PC-3 (cell line): Measurements from ENCODE around the gene ADM5. TPM values are rescaled to one million over a fixed set of nuclear protein-coding genes. Genes with fewer than 3 reads are reported as not detected.
"Not testable (repeated sequence)": the region's sequence is repeated elsewhere in the genome, so short reads cannot be mapped to it uniquely, and the experiment has no call there.

ENCODE experiments used
- ATAC-seq: fragments of 200-7000 bp; cut with Tn5 transposase; 2 replicates; pipeline ENCODE4 v1.9.1; 2020; ENCODE audit warnings: mild to moderate bottlenecking, moderate library complexity
- BruUV-seq: library from RNA; stranded (reverse); fragments of 400-500 nt; replicated peaks from 2 replicates; lab custom pipeline; 2021; lab: Mats Ljungman, UMichigan
- CTCF ChIA-PET: fragments of 300-600 bp; sonication (Branson Sonifier 250); formaldehyde crosslinking; loops from one replicate; lab custom pipeline; 2022; ENCODE audit warnings: antibody characterized with exemption; lab: Charles Lee
- POLR2A ChIA-PET: fragments of 300-600 bp; sonication (Branson Sonifier 250); formaldehyde crosslinking; loops from one replicate; lab custom pipeline; 2022; ENCODE audit warnings: antibody characterized with exemption; ENCODE audit not compliant: unreplicated experiment; lab: Charles Lee
- DNase-seq: peaks from one replicate; pipeline ENCODE4 v3.0.0-alpha.2; 2015
- H2AFZ ChIP-seq: fragments of 300-600 bp; sonication (generic); 2 replicates; pipeline ENCODE4 v1.6.0; 2016; ENCODE audit warnings: antibody characterized with exemption, low read length
- H3F3A ChIP-seq: fragments of 300-600 bp; sonication (generic); one replicate; pipeline ENCODE4 v1.6.0; 2017; ENCODE audit warnings: antibody characterized with exemption, low read length, control low read depth, mild to moderate bottlenecking; ENCODE audit not compliant: unreplicated experiment
- H3K27ac ChIP-seq: fragments of 300-600 bp; sonication (generic); 2 replicates; pipeline ENCODE4 v1.5.1; 2016; ENCODE audit warnings: mild to moderate bottlenecking, low read length
- H3K27me3 ChIP-seq: fragments of 300-600 bp; sonication (generic); 2 replicates; pipeline ENCODE4 v1.6.1; 2016; ENCODE audit warnings: low read length, mixed read lengths
- H3K36me3 ChIP-seq: fragments of 300-600 bp; sonication (generic); 2 replicates; pipeline ENCODE4 v1.6.1; 2016; ENCODE audit warnings: low read depth, mixed run types, low read length, mixed read lengths
- H3K4me1 ChIP-seq: fragments of 300-600 bp; sonication (generic); 2 replicates; pipeline ENCODE4 v1.5.1; 2016; ENCODE audit warnings: low read length; ENCODE audit not compliant: insufficient read depth
- H3K4me2 ChIP-seq: fragments of 300-600 bp; sonication (generic); 2 replicates; pipeline ENCODE4 v1.6.0; 2016; ENCODE audit warnings: low read length
- H3K4me3 ChIP-seq: fragments of 300-600 bp; sonication (generic); 2 replicates; pipeline ENCODE4 v1.5.1; 2016; ENCODE audit warnings: mild to moderate bottlenecking, low read length, mixed read lengths
- H3K79me2 ChIP-seq: fragments of 300-600 bp; sonication (generic); 2 replicates; pipeline ENCODE4 v1.6.1; 2017; ENCODE audit warnings: low read length, mixed read lengths
- H3K9ac ChIP-seq: fragments of 300-600 bp; sonication (generic); 2 replicates; pipeline ENCODE4 v1.6.0; 2016; ENCODE audit warnings: mild to moderate bottlenecking, low read length
- H3K9me2 ChIP-seq: fragments of 300-600 bp; sonication (generic); replicated peaks from 2 replicates; pipeline ENCODE4 v1.6.1; 2016; ENCODE audit warnings: mixed run types, low read length, mixed read lengths
- H3K9me3 ChIP-seq: fragments of 300-600 bp; sonication (generic); 2 replicates; pipeline ENCODE4 v1.6.1; 2016; ENCODE audit warnings: low read length, mixed read lengths
- H4K20me1 ChIP-seq: fragments of 300-600 bp; sonication (generic); 2 replicates; pipeline ENCODE4 v1.6.1; 2016; ENCODE audit warnings: low read length, mixed read lengths
- EZH2 ChIP-seq: fragments of 300-600 bp; sonication (generic); IDR thresholded peaks from one replicate; pipeline ENCODE4 v1.6.1; 2017; ENCODE audit warnings: antibody characterized with exemption, mild to moderate bottlenecking, low read length; ENCODE audit not compliant: unreplicated experiment
- EZH2phosphoT487 ChIP-seq: fragments of 300-600 bp; sonication (generic); IDR thresholded peaks from 2 replicates; pipeline ENCODE4 v1.6.1; 2018; ENCODE audit warnings: mild to moderate bottlenecking, antibody characterized with exemption, low read length, borderline replicate concordance
- intact Hi-C: fragments of 100-400 bp; cut with micrococcal nuclease; formaldehyde crosslinking; loops from 2 replicates; pipeline ENCODE4 v1.9.0; 2023
- total RNA-seq: library from RNA; depleted of rRNA; stranded (reverse); fragments of >200 nt; gene quantifications from 2 replicates; pipeline ENCODE4 v1.2.3, GENCODE V29; 2014
- TF ChIP-seq, protein P1 (sequence below): fragments of 300-600 bp; sonication (generic); conservative IDR thresholded peaks from 2 replicates; pipeline ENCODE4 v1.5.1; 2017; ENCODE audit warnings: antibody characterized with exemption, low read depth, mild to moderate bottlenecking, low read length

ADM5 gene
- total RNA-seq, 1 experiment from 2014 or later: 6.3 TPM

DNA sequence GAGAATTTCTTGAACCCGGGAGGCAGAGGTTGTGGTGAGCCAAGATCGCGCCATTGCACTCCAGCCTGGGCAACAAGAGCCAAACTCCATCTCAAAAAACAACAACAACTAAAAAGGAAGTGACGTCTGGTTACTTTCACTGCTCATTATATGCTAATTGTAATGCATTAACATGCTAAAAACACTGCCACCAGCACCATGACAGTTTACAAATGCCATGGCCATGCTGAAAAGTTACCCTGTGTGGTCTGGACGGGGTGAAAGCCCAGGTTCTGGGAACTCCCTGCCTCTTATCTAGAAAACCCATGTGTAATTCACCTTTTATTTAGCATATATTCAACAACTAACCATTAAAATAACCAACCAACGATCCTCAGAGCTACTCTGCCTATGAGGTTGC lies 29.6 kb downstream of the ADM5 start:
- Histone ChIP-seq H3K27ac (no peak overlapping the region), H3K9me3 (no peaks in the 10 kb centered on the region), H3F3A (no peaks in the 10 kb centered on the region), H4K20me1 (no peaks in the 10 kb centered on the region), H3K9ac (no peak overlapping the region), H3K9me2 (no peaks in the 10 kb centered on the region), H3K4me2 (no peak overlapping the region), H3K4me3 (no peak overlapping the region), H3K4me1 (no peaks in the 10 kb centered on the region), H2AFZ (no peak overlapping the region), H3K36me3 (no peaks in the 10 kb centered on the region), H3K79me2 (no peaks in the 10 kb centered on the region), H3K27me3 (no peaks in the 10 kb centered on the region)
- TF ChIP-seq EZH2phosphoT487: no peak
- TF ChIP-seq, protein P1, sequence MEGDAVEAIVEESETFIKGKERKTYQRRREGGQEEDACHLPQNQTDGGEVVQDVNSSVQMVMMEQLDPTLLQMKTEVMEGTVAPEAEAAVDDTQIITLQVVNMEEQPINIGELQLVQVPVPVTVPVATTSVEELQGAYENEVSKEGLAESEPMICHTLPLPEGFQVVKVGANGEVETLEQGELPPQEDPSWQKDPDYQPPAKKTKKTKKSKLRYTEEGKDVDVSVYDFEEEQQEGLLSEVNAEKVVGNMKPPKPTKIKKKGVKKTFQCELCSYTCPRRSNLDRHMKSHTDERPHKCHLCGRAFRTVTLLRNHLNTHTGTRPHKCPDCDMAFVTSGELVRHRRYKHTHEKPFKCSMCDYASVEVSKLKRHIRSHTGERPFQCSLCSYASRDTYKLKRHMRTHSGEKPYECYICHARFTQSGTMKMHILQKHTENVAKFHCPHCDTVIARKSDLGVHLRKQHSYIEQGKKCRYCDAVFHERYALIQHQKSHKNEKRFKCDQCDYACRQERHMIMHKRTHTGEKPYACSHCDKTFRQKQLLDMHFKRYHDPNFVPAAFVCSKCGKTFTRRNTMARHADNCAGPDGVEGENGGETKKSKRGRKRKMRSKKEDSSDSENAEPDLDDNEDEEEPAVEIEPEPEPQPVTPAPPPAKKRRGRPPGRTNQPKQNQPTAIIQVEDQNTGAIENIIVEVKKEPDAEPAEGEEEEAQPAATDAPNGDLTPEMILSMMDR: no peak
- no peak for TF ChIP-seq EZH2
- ATAC-seq (no peak), DNase-seq (no peak)
- ChIA-PET CTCF (no interaction called here), POLR2A (no interaction called here)
- no TSS peak for BruUV-seq
- intact Hi-C loops: no loop called here

DNA sequence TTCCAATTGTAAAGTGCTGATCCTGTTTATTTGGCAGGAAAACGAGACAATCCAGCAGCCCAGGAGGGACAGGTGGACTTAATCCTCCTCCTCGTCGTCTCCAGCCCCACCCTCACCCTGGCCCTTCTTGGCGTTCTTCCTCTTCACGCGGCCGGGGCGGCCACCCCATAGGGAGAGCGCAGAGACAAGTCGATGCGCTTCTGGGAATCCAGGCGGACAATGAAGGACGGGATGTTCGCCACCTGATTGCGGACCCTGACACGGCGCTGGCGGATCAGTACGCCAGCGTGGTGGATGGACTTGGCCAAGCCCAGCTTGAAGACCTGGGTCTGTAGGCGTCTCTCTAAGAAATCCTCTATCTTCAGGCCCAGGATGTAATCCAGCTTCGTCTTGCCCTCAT lies 30.0 kb downstream of the ADM5 start:
- CTCF ChIA-PET: interaction anchor here (0.6 kb wide), 1 partner anchor 173 kb away, joined by 6 read pairs; no protein-coding TSS in a partner anchor
- BruUV-seq, POLR2A ChIA-PET: not testable (repeated sequence)

DNA sequence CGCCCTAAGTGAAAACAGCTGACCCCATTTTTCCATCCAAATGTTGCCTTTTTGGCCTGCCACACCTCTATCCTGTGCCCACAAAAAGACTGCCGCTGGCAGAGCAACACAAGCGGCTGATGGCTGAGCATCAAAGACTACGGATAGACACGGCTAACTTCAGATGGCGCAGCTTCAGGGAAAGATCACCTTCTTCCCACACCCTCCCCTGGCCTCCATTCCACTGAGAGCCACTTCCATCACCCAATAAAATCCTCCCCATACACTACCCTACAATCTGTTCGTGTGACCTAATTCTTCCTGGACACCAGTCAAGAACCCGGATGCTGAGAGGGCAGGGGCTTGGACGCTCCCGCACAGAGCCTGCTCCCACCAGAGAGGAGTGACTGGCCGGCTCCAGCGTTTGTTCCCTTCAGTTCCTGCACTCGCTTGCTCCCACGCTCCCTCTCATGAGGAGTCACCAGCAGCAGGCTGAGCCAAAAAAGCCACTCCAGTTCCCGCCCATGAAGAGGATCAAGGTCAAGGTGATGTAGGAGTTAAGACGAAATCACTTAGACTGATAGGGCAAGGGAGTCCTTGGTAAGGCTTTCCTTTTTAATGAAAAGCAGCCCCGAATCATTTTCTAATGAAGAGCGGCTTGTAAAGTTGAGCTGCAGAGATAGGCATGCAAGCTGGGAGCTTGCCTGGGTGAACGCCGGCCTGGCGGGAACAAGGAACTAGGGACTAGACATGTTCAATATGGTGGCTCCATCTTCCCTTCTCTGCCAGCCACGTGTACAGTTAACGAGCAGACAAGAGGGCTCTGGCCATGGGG lies 38.0 kb downstream of the ADM5 start:
- H3K9me2 ChIP-seq: no peaks in the 10 kb centered on the region
- no peak overlapping the region for H3K27ac ChIP-seq
- no peaks in the 10 kb centered on the region for H3K36me3 ChIP-seq
- no peak for ATAC-seq
- POLR2A ChIA-PET: interaction anchor here (0.6 kb wide), 1 partner anchor 48 kb away, joined by 10 read pairs; no protein-coding TSS in a partner anchor
- H3K4me3 ChIP-seq: no peak overlapping the region
- no peaks in the 10 kb centered on the region for H4K20me1 ChIP-seq
- H2AFZ ChIP-seq: no peak overlapping the region
- intact Hi-C loops: no loop called here
- H3K27me3 ChIP-seq: no peaks in the 10 kb centered on the region
- no peaks in the 10 kb centered on the region for H3K79me2 ChIP-seq
- CTCF ChIA-PET: no interaction called here
- no TSS peak for BruUV-seq
- no peak overlapping the region for H3K4me2 ChIP-seq
- peaks cover 5% of the 10 kb centered on the region for H3K4me1 ChIP-seq
- TF ChIP-seq EZH2 (no peak), EZH2phosphoT487 (no peak)
- TF ChIP-seq, protein P1: no peak
- no peak overlapping the region for H3K9ac ChIP-seq
- H3F3A ChIP-seq: no peaks in the 10 kb centered on the region
- H3K9me3 ChIP-seq: no peaks in the 10 kb centered on the region
- DNase-seq: no peak

More for the DNA sequence above, 30.0 kb downstream of the ADM5 start:
- H2AFZ ChIP-seq, H4K20me1 ChIP-seq, H3K9me2 ChIP-seq, H3K4me3 ChIP-seq, intact Hi-C loops, H3K36me3 ChIP-seq, H3K9ac ChIP-seq, H3K27me3 ChIP-seq, H3K4me2 ChIP-seq, H3F3A ChIP-seq, H3K4me1 ChIP-seq, H3K9me3 ChIP-seq, DNase-seq, H3K27ac ChIP-seq, ATAC-seq, H3K79me2 ChIP-seq: not testable (repeated sequence)
